ENCODE data around the gene GOLGA2.

GOLGA2 gene

DNA sequence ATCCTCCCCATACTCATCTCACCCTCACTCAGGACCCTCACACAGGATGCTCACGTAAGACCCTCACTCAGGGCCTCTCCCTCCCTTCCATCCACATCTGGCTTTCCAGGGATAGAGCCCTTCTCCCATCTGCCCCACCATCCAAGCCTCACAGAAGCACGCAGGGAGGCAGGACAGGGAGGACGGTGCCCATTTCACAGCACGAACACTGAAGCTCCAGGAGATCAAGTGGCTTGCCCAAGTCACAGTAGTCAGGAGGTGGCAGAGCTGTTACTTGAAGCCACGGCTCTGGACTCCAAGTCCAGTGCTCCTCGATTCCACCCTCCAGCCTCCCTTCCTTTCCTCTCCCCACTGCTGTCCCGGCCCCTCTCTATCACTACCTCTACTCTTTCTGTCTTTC, 50.9 kb downstream of the GOLGA2 start:
- TF ChIP-seq, protein P1, sequence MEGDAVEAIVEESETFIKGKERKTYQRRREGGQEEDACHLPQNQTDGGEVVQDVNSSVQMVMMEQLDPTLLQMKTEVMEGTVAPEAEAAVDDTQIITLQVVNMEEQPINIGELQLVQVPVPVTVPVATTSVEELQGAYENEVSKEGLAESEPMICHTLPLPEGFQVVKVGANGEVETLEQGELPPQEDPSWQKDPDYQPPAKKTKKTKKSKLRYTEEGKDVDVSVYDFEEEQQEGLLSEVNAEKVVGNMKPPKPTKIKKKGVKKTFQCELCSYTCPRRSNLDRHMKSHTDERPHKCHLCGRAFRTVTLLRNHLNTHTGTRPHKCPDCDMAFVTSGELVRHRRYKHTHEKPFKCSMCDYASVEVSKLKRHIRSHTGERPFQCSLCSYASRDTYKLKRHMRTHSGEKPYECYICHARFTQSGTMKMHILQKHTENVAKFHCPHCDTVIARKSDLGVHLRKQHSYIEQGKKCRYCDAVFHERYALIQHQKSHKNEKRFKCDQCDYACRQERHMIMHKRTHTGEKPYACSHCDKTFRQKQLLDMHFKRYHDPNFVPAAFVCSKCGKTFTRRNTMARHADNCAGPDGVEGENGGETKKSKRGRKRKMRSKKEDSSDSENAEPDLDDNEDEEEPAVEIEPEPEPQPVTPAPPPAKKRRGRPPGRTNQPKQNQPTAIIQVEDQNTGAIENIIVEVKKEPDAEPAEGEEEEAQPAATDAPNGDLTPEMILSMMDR (IDR thresholded peaks at IDR 0.05; ENCODE audit: low read depth, low read length, missing control alignments): no peak
- no peak for DNase-seq (ENCODE audit: low read depth)
- H3K4me3 ChIP-seq (ENCODE audit: low read depth, low read length): no peak overlapping the region

DNA sequence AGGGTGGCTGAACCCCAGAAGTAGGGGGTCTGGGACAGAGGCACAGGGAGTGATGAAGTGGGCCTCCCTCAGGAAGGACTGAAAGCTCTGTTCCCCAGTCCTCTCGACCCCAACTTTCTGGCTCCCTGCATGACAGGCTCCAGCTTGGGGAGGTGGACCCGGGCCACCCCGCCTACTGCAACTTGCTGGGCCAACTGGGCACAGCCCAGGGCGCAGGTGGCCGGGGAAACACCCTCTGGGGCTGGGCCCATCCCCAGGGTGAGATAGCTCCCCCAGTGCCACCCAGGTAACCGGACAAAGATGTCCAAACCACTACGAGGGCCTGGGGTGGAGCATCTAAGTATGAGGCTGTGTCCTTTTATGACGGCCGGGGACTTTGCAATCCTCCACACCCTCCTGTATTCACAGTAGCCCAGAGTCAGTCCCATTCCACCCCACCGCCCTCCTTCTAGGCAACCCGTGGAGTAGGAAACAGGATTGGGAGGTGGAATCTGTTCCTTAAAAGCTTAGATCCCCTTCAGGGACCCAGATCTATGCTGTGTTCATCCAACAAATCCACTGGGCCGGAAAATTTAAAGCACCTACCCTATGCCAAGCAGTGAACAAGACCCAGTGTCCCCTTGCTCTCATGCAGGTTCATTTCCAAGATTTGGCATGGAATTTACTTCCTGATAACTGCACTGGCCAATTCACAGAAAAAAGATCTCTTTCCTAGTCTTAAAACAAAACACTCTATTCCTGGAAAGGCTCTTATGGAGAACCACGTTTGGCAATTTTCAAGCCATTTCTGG, 52.7 kb downstream of the GOLGA2 start:
- DNase-seq (ENCODE audit: low read depth): no peak
- H3K4me3 ChIP-seq (ENCODE audit: low read depth, low read length): no peak overlapping the region
- TF ChIP-seq, protein P1 (IDR thresholded peaks at IDR 0.05; ENCODE audit: low read depth, low read length, missing control alignments): no peak

DNA sequence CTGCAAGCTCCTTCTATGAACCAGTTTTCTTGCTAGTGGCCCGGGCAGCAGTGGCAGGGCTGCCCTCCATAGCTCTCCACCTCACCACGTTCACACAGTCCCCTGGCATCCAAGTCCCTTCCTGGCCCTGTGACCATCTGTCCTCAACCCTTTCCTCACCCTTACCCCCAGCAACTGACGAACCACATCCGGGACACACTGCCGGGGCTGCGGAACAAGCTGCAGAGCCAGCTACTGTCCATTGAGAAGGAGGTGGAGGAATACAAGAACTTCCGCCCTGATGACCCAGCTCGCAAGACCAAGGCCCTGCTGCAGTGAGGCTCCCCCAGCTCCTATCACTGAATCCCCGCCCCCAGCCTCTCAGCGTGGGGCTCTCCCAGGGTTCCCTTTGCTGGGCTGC, 53.8 kb downstream of the GOLGA2 start:
- TF ChIP-seq, protein P1 (IDR thresholded peaks at IDR 0.05; ENCODE audit: low read depth, low read length, missing control alignments): no peak
- no peak for DNase-seq (ENCODE audit: low read depth)
- H3K4me3 ChIP-seq (ENCODE audit: low read depth, low read length): no peak overlapping the region

DNA sequence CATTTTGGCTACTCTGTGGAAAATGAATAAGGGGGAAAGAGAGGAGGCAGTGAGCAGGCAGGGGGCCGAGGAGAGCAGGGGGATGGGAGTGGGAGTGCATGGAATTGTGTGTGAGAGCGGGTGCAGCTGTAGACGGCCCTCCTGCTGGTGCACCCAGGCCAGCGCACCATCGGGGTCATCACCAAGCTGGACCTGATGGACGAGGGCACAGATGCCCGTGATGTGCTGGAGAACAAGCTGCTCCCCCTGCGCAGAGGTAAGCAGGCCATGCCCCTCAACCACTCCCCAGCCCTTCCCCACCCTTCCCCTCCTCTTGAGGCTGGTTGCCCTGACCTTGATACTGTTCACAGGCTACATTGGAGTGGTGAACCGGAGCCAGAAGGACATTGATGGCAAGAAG, 56.0 kb downstream of the GOLGA2 start:
- TF ChIP-seq, protein P1 (IDR thresholded peaks at IDR 0.05; ENCODE audit: low read depth, low read length, missing control alignments): no peak
- DNase-seq (ENCODE audit: low read depth): no peak
- no peak overlapping the region for H3K4me3 ChIP-seq (ENCODE audit: low read depth, low read length)

DNA sequence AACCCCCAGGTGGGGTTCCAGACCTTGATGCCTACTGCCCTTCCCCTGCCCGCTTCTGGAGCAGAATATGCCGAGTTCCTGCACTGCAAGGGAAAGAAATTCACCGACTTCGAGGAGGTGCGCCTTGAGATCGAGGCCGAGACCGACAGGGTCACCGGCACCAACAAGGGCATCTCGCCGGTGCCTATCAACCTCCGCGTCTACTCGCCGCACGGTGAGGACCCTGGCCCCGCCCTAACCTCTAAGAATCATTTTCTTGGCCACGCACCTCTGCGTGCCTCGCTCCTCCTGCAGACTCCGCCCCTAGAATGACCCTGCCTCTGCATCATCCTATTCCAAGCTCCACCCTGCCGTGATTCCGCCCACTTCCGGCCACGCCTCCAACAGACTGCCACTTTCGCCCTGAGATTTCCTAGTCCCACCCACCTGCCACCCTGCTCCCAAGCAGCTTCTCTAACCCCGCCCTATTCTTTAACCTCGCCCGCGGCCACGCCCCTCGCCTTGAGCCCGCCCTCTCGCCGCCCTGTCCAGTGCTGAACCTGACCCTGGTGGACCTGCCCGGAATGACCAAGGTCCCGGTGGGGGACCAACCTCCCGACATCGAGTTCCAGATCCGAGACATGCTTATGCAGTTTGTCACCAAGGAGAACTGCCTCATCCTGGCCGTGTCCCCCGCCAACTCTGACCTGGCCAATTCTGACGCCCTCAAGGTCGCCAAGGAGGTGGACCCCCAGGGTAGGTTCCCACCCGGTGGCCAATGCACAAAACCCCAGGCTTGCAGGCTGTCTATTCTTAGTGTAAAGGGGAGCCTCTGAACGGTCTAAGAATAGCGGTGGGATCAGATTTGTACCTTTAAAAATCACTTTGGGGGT, 57.1 kb downstream of the GOLGA2 start:
- TF ChIP-seq, protein P1 (IDR thresholded peaks at IDR 0.05; ENCODE audit: low read depth, low read length, missing control alignments): no peak
- peak; percentile 92 for DNase-seq (ENCODE audit: low read depth)
- H3K4me3 ChIP-seq (ENCODE audit: low read depth, low read length): peak overlapping the region; percentile 53

DNA sequence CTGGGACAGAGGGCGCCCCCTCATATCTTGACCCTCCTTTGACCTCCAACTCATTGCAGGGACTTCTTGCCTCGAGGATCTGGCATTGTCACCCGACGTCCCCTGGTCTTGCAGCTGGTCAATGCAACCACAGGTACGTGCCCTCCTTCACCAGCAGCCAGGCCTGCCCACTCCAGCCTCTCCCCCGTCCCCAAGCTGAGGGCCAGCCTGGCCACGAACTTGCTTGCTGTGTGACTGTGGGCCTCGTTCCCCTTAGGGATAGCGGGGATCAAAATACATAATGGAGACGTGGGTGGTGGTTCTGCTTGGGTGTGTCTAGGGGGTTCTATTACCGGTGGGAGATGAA, 57.7 kb downstream of the GOLGA2 start:
- TF ChIP-seq, protein P1 (IDR thresholded peaks at IDR 0.05; ENCODE audit: low read depth, low read length, missing control alignments): no peak
- no peak for DNase-seq (ENCODE audit: low read depth)
- peak overlapping the region; percentile 53 for H3K4me3 ChIP-seq (ENCODE audit: low read depth, low read length)
